Fibroblast of lung (primary cell): ENCODE data around the gene PUS10.

ENCODE experiments used
- EZH2 ChIP-seq: IDR thresholded peaks from 2 replicates; pipeline ENCODE4 v1.5.1; 2012; ENCODE audit warnings: low read length, control low read depth, mild to moderate bottlenecking; ENCODE audit errors: missing control alignments
- TF ChIP-seq, protein P1 (sequence below), 2 donors: IDR thresholded peaks in 1 of 2; conservative IDR thresholded peaks in 1 of 2; 1 replicate in 1 of 2; 2 replicates in 1 of 2; pipeline ENCODE4 v1.5.1; 2011 to 2012; ENCODE audit warnings: low read length in 2 of 2, control low read depth in 1 of 2, inconsistent platforms in 1 of 2, low read depth in 1 of 2, mild to moderate bottlenecking in 1 of 2

DNA sequence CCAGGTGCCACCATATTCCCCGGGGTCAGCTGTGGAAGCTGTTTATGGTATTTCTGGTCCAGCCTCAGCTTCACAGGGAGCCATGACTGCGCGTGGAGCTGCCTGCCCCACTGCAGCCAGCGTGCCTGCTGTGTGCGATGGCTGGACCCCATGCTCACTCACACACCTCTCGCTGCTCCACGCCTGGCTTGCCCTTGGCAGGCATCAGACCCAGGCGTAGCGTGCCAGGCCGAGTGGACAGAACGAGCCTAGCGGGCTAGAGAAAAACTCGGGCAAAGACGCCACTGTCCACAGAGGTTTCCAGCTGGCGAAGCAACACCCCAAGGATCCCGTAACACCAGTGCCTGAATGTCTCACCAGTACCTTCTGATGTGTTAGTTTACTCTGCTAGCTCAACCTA is 43.4 kb downstream of the PUS10 start:
- TF ChIP-seq, protein P1, sequence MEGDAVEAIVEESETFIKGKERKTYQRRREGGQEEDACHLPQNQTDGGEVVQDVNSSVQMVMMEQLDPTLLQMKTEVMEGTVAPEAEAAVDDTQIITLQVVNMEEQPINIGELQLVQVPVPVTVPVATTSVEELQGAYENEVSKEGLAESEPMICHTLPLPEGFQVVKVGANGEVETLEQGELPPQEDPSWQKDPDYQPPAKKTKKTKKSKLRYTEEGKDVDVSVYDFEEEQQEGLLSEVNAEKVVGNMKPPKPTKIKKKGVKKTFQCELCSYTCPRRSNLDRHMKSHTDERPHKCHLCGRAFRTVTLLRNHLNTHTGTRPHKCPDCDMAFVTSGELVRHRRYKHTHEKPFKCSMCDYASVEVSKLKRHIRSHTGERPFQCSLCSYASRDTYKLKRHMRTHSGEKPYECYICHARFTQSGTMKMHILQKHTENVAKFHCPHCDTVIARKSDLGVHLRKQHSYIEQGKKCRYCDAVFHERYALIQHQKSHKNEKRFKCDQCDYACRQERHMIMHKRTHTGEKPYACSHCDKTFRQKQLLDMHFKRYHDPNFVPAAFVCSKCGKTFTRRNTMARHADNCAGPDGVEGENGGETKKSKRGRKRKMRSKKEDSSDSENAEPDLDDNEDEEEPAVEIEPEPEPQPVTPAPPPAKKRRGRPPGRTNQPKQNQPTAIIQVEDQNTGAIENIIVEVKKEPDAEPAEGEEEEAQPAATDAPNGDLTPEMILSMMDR (conservative IDR thresholded peaks at IDR 0.05 in 1 of 2, IDR thresholded peaks at IDR 0.05 in 1 of 2; ENCODE audit: low read depth in 1 of 2, low read length in 2 of 2): no peak
- no peak for TF ChIP-seq EZH2
